ENCODE data around the gene SLC8A2.
"Not testable (repeated sequence)": the region's sequence is repeated elsewhere in the genome, so short reads cannot be mapped to it uniquely, and the experiment has no call there.

Gene SLC8A2

GRCh38 chr19:47405854-47406417, 65.8 kb downstream of the SLC8A2 start:
- DNase-seq, result no peak

DNA sequence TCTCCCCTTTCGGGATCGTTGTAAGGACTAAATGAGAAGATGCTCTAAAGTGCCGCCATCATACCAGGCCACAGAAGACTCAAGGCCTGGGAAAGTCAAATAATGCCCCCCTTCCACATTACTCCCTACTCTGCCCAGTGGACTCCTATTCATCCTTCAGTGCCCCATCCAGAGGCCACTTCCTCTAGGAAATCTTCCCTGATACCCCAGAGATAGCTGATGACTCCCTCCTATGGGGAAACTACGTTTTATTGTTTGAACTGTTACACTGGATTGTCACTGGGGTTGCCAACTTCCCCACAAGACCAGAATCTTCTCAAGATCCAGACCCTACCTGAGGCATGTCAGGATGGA, 66.5 kb downstream of the SLC8A2 start:
- DNase-seq, result no peak

DNA sequence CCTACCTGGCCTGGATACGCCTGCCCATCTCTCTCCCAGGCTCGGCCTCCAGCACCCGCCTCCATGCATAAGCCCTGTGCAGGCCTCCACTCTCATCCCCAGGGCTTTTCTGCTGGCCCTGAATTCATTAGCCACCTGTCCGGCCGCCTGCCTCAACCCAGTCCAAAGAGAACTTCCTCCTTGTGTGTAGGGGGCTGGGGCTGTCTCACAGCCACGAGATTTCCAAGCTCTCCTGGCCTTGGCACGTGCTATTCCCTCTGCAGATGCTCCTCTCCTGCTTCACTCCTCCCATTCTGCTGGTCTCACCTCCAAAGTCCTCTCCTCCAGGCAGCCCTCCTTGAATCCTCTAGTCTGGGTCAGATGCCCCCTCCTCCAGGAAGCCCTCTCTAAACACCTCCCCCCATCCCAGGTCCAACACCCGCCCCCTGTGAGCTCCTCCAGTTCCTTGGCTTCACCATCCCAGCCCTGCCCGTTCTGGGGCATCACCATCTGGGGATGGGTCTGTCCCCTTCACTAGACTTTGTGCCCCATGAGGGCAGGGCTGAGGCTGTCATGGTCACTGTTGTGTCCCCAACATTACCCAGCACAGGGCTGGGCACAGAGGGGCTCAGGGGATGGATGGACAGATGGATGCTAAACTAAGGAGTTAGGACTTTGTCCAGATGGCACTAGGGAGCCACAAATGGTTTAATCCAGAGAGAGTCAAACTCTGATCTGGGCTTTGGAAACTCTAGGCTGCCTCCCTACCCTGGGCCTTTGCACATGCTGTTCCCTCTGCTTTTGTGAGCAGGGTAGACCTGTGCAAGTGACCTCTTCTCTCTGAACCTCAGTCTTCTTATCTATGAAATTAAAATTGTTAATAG, 67.1 kb downstream of the SLC8A2 start:
- DNase-seq, result no peak

DNA sequence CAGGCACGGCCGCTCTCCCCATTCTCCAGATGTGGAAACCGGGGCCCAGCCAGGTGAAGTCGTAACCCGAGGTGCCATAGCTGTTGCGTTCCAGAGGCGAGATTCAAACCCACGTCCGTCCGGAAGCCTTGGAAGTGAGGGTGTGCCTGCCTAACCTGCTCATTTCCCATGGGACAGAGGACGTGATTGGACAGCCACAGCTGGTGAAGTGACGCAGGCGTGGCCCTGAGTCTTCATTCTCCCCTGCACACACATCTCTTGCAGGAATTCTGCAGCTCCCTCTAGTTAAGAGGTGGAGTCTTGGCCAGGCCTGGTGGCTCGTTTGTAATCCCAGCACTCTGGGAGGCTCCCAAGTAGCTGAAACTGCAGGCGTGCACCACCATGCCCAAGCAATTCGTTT, 69.2 kb downstream of the SLC8A2 start:
- no peak for DNase-seq

DNA sequence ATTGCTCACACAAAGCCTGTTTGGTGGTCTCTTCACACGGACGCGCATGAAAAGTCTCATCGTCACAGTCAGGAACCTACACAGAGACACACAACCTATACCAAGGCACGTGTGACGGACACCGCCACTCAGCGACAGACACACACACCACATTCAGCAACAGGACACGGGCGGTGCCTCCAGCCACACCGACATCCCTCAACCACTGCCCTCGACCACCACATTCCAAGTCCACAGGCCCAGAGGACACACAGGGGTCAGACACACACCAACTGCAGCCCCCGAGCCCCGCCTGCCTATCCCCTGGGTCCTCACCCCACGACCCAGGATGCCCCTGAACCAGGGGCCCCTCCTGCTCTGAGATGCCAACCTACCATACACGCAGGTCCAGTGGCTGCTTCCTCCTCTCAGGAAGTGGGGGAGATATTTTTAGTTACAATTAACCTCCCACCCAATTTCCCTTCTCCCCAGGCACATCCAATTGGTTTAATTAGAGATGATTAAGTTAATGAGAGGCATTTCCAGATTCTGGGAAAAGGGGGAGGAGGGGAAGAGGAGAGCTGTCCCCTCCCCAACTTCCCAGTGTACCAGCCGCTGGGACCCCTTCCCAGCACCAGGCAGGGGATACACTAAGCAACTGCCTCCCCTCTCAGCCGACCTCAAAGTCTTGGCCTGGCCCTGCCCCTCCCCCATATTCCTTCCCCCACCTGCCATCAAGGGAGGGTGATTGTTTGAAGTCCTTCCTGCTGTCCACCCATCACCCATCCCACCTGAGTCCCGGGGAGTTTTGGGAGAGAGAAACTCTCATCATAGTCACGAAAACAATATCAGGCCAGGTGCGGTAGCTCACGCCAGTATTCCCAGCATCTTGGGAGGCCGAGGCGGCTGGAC, 72.7 kb downstream of the SLC8A2 start:
- no peak for DNase-seq

GRCh38 chr19:47391510-47392223, 80.0 kb downstream of the SLC8A2 start:
- peak; percentile 79 for DNase-seq

- DNase-seq, result no peak
Observed at GRCh38 chr19:47390533-47391488, 80.9 kb downstream of the SLC8A2 start.

GRCh38 chr19:47389150-47389556, 82.5 kb downstream of the SLC8A2 start:
- no peak for DNase-seq

- not testable (repeated sequence) for DNase-seq
Observed at GRCh38 chr19:47388721-47389120, 83.0 kb downstream of the SLC8A2 start.

- not testable (repeated sequence) for DNase-seq
Observed at GRCh38 chr19:47387623-47388022, 84.1 kb downstream of the SLC8A2 start.

- DNase-seq, result not testable (repeated sequence)
Observed at GRCh38 chr19:47386582-47386981, 85.1 kb downstream of the SLC8A2 start.

DNA sequence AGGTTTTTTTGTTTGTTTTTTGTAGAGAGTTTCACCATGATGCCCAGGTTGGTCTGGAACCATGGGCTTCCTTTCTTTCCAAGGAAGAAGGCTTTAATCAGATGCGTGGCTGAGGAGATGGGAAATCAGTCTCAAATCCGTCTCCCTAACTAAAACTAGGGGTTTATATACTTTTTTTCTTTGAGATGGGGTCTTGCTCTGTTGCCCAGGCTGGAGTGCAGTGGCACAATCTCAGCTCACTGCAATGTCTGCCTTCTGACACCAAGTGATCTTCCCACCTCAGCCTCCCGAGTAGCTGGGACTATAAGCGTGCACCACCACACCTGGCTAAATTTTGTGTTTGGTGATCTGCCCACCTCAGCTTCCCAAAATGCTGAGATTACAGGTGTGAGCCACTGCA, 87.2 kb downstream of the SLC8A2 start:
- not testable (repeated sequence) for DNase-seq

DNA sequence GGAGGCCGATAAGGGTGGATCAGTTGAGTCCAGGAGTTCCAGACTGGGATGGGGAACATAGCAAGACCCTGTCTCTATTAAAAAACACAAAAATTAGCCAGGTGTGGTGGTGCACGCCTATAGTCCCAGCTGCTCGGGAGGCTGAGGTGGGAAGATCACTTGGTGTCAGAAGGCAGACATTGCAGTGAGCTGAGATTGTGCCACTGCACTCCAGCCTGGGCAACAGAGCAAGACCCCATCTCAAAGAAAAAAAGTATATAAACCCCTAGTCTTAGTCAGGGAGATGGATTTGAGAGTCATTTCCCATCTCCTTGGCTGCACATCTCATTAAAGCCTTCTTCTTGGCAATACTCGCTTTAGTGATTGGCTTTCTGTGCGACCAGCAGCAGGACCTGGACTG, 87.8 kb downstream of the SLC8A2 start:
- not testable (repeated sequence) for DNase-seq

DNA sequence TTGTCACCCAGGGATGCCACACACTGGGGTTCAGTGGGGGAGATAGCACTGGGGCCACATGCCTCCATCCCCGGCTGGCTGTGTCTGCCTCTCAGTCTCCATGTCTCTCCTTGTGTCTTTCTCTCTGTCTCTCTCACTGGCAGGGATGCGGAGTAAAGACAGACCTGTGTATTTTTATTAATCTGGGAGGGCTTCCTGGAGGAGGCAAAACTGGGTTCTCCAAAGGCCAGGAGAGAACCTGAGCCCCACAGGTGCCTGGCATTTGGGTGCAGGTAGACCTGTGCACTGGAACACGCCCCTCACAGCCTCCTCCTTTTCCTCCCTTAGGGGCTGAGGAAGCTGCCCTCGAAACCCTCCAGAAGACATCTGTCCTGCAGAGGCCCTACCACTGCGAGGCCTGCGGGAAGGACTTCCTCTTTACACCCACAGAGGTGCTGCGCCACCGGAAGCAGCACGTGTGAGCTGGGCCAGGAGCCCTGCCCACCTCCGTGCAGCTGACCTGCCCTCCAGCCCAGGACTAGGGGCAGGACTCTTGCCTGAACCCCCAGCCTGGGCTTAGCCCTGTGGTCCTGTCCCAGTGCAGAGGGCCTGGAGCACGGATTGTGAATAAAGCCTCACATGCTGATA, 89.9 kb downstream of the SLC8A2 start:
- DNase-seq, result no peak

DNA sequence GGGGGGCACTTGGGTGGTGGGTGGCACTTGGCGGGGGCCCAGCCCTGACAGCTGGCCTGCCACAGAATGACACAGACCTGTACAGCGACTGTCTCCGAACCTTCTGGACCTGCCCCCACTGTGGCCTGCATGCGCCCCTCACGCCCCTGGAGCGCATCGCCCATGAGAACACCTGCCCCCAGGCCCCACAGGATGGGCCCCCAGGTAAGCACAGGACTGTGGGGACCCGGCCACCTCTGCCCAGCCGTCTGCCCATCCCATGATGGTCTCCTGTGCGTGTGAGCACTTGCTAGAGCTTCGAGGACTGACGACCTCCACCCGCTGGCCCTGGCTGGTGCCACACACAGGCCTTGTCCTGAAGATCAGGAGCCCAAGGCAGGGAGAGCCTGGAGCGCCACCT, 90.6 kb downstream of the SLC8A2 start:
- DNase-seq, result no peak

GRCh38 chr19:47380559-47380958, 91.1 kb downstream of the SLC8A2 start:
- no peak for DNase-seq

DNA sequence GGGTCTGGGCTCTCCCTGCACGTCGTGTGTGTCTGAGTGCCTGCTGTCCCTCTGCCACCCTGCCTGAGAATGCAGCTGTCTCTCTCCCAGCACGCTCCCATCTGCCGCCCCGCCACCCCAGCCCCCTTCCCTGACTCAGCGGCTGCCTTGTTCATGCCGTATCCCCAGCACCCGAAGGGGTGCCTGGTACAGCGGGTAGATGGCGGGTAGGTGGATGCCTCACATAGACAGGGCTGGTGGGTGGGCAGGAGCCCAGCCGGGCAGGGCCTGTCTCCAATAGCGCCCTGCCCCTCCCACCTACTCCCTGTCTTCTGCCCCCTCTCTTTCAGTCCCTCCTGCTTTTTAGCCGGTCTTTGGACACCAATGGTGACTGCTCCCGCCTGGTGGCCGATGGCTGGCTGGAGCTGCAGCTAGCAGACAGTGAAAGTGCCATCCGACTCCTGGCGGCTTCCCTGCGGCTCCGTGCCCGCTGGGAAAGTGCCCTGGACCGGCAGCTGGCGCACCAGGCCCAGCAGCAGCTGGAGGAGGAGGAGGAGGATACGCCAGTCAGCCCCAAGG, 92.2 kb downstream of the SLC8A2 start:
- peak; percentile 54 for DNase-seq

DNA sequence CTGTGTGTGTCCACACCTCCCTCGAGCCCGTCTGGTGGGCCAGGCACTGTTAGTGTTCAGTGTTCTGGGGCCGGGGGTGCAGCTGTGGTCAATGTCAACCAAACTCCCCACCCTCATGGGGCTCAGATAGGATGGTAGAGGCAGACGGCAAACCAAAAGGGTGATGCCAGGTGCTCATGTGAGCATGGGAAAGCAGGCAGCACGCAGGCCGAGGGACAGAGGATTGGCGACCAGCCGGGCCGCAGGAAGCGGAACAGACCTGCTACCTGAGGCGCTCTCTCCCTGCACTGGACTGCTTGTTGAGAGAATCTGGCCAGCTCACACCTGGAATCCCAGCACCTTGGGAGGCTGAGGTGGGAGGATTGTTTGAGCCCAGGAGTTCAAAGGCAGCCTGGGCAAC, 93.4 kb downstream of the SLC8A2 start:
- DNase-seq, result no peak

All from retina (tissue), 1 donor.